Psoas muscle (tissue), 8 donors: ENCODE results near the gene KIF21B. TPM values are rescaled to one million over a fixed set of nuclear protein-coding genes. Genes with fewer than 3 reads are reported as not detected.

Source experiments
- ATAC-seq, 4 donors: fragments of 200-7000 bp; cut with Tn5 transposase; one replicate each; pipeline ENCODE4 v1.9.1; 2020; ENCODE audit warnings: moderate library complexity in 3 of 4, mild to moderate bottlenecking in 2 of 4
- DNase-seq, 2 donors: peaks; one replicate each; pipeline ENCODE4 v3.0.0-alpha.2; 2020
- H3K27ac ChIP-seq: fragments of 200-600 bp; one replicate; pipeline ENCODE4 v1.8.0; 2022
- H3K27me3 ChIP-seq, 3 donors: fragments of 200-600 bp in 1 of 3; one replicate each; pipeline versions ENCODE4 v1.6.1 to v1.8.0; 2013 to 2022; ENCODE audit warnings: low read length in 2 of 3, mild to moderate bottlenecking in 2 of 3, moderate library complexity in 1 of 3; ENCODE audit not compliant: insufficient read depth in 3 of 3
- H3K36me3 ChIP-seq, 2 donors: fragments of 200-600 bp in 1 of 2; one replicate each; pipeline versions ENCODE4 v1.6.1 to v1.8.0; 2013 to 2022; ENCODE audit warnings: low read depth in 1 of 2, mild to moderate bottlenecking in 1 of 2, moderate library complexity in 1 of 2; ENCODE audit not compliant: insufficient read depth in 1 of 2
- H3K4me1 ChIP-seq: fragments of 200-600 bp; one replicate; pipeline ENCODE4 v1.8.0; 2022
- H3K4me3 ChIP-seq: fragments of 200-600 bp; one replicate; pipeline ENCODE4 v1.8.0; 2022; ENCODE audit warnings: mild to moderate bottlenecking
- H3K9me3 ChIP-seq: fragments of 200-600 bp; one replicate; pipeline ENCODE4 v1.8.0; 2022
- WGBS, 3 donors: extraction: QIAGEN DNeasy Blood & Tissue Kit; methylation state at CpG; one replicate each; pipeline versions ENCODE4 v1.1.6 to v1.1.7; 2013; 5-methylcytosine and 5-hydroxymethylcytosine counted together
- intact Hi-C, 2 donors: fragments of 100-400 bp; cut with DNase I; formaldehyde crosslinking; loops; one replicate each; pipeline versions ENCODE4 v1.11.0 to v1.14.2; 2022
- polyA plus RNA-seq, 3 donors: library from polyadenylated mRNA; stranded (reverse); fragments of 200-250 nt; gene quantifications; one replicate each; pipeline ENCODE4 v1.2.3, GENCODE V29; 2013
- total RNA-seq, 4 donors: library from RNA; stranded (reverse); fragmentation: NEBNext Ultra II Directional in 2 of 4; extraction: Animal tissue kit (Norgen Biotek cat#: 25700) in 2 of 4; gene quantifications; one replicate each; pipeline versions ENCODE4 v1.2.1 to v1.2.4, GENCODE V29; 2021 to 2023
- TF ChIP-seq, protein P1 (sequence below): fragments of 200-600 bp; IDR thresholded peaks from one replicate; pipeline ENCODE4 v1.8.0; 2022; ENCODE audit warnings: antibody characterized with exemption
- donor health status: healthy with polysubstance abuse.
- donor health status: DM: no; HTN: no; CAD: no; lungs with moderate emphysema.
- donor health status: Bipolar disorder and iron deficiency.
- donor health status: healthy.
- donor health status: DM: yes; HTN: yes; CAD: no.
- donor health status: DM: no; HTN: no; CAD: no.
- donor health status: DM: no; HTN: no; CAD: no.
- donor health status: DM: yes; HTN: yes; CAD: no.

KIF21B gene
- total and polyA plus RNA-seq, 7 donors, result 0.04 to 0.81 (median 0.20) TPM

DNA sequence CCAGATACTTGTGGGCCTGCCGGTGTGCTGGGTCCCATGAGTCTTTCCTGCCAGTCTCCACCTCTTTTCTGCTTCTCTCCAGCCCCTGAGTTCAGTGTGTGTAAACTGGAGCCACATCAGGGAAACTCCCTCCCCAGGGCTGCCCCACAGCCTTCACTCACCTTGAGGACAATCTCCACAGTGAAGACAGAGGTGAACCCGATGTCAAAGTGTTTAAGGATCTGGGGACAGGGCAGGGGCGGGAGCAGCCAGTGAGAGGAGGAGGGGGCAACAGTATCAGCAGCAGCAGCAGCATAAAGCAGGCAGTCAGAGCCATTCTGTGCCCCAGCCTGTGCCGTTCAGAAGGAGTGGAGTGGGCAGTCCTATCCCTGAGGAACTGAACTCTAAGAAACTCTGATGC lies 45.5 kb upstream of the KIF21B start:
- peaks cover 0 to 100% of the 10 kb centered on the region in 2 donors for H3K36me3 ChIP-seq
- intact Hi-C loops, result no loop called here
- WGBS, 3 donors, result 54 to 68% (median 64%) methylated on average over 4 of the region's 4 CpGs
- H3K27ac ChIP-seq, result no peak overlapping the region
- DNase-seq (no peak), ATAC-seq (no peak)
- TF ChIP-seq, protein P1, sequence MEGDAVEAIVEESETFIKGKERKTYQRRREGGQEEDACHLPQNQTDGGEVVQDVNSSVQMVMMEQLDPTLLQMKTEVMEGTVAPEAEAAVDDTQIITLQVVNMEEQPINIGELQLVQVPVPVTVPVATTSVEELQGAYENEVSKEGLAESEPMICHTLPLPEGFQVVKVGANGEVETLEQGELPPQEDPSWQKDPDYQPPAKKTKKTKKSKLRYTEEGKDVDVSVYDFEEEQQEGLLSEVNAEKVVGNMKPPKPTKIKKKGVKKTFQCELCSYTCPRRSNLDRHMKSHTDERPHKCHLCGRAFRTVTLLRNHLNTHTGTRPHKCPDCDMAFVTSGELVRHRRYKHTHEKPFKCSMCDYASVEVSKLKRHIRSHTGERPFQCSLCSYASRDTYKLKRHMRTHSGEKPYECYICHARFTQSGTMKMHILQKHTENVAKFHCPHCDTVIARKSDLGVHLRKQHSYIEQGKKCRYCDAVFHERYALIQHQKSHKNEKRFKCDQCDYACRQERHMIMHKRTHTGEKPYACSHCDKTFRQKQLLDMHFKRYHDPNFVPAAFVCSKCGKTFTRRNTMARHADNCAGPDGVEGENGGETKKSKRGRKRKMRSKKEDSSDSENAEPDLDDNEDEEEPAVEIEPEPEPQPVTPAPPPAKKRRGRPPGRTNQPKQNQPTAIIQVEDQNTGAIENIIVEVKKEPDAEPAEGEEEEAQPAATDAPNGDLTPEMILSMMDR, result no peak
- H3K4me3 ChIP-seq, result no peak overlapping the region
- H3K9me3 ChIP-seq, result no peaks in the 10 kb centered on the region
- no peaks in the 10 kb centered on the region for H3K4me1 ChIP-seq
- H3K27me3 ChIP-seq, result no peaks in the 10 kb centered on the region

DNA sequence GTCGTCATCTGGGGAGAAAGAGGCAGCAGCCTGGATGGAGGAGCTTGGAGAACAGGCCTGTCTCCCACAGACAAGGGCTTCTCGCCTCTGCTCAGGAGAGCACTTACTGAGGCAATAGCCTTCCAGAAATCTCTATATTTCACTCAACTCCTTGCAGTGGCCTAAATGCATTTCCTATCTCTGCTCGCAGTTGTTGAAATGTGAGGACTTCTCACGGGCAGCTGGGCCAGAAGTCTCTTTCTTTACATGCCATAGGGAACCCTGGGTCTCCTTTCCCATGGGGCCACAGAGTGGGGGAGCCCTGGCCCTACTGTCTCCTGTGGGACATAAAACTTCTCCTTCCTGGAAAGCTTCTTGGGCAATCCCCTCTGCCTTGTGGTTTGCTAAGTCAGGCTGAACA lies 43.5 kb upstream of the KIF21B start:
- Histone ChIP-seq H3K27me3 (no peaks in the 10 kb centered on the region), H3K27ac (no peak overlapping the region), H3K4me3 (no peak overlapping the region), H3K4me1 (no peaks in the 10 kb centered on the region), H3K9me3 (no peaks in the 10 kb centered on the region), H3K36me3 (peaks cover 0 to 98% of the 10 kb centered on the region in 2 donors)
- intact Hi-C loops, result no loop called here
- ATAC-seq (no peak), DNase-seq (peak in 1 of 2 donors; percentile 9)
- TF ChIP-seq, protein P1, result no peak
- WGBS, 3 donors, result 69 to 74% (median 70%) methylated on average over 4 of the region's 4 CpGs

DNA sequence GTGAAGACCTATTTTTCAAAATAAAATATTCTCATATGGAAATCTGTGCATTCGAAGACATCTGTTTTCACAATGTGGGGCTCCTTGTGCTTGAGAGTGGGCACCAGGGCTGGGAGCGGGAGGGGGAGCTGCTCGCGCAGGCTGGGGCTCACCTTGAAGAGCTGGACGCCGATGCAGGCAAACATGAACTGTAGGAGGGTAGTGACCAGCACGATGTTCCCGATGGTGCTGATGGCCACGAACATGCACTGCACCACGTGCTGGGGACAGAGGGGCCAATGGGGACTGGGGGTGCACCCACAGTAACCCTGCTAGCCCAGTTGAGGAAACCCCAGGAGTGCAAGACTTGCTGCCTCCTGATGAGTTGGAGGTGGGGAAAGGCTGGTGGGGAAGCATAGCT lies 42.2 kb upstream of the KIF21B start:
- no peak for ATAC-seq
- peaks cover 0 to 98% of the 10 kb centered on the region in 2 donors for H3K36me3 ChIP-seq
- peak in 1 of 2 donors; percentile 14 for DNase-seq
- 80 to 94% (median 90%) methylated on average over 10 of the region's 10 CpGs for WGBS, 3 donors
- TF ChIP-seq, protein P1, result no peak
- H3K27me3 ChIP-seq, result no peaks in the 10 kb centered on the region
- no peaks in the 10 kb centered on the region for H3K9me3 ChIP-seq
- intact Hi-C loops, result no loop called here
- no peaks in the 10 kb centered on the region for H3K4me1 ChIP-seq
- no peak overlapping the region for H3K27ac ChIP-seq
- H3K4me3 ChIP-seq, result no peak overlapping the region

DNA sequence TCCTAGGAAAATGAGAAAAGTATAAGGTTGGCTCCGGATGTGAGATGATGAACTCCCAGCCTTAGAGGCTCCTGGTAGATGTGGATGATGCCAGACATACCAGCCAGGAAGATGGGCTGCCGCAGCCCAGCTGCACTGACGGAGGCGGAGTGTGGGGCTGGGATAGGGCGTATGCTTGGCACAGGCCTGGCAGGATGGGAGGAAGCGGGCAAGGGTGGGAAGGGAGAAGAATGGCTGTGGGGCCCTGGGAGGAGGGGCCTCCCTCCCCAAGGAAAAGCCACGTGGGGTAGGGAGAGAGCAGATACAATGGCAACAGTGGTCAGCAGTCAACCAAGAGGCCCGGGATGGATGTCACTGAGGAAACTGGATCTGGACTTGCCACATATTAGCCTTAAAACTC lies 41.3 kb upstream of the KIF21B start:
- TF ChIP-seq, protein P1, result no peak
- Histone ChIP-seq H3K4me1 (no peaks in the 10 kb centered on the region), H3K4me3 (no peak overlapping the region), H3K27me3 (no peaks in the 10 kb centered on the region), H3K9me3 (no peaks in the 10 kb centered on the region), H3K27ac (no peak overlapping the region), H3K36me3 (peaks cover 0 to 98% of the 10 kb centered on the region in 2 donors)
- DNase-seq, result peak in 1 of 2 donors; percentile 15
- WGBS, 3 donors, result 41 to 61% (median 52%) methylated on average over 8 of the region's 8 CpGs
- intact Hi-C loops, result no loop called here
- ATAC-seq, result no peak

DNA sequence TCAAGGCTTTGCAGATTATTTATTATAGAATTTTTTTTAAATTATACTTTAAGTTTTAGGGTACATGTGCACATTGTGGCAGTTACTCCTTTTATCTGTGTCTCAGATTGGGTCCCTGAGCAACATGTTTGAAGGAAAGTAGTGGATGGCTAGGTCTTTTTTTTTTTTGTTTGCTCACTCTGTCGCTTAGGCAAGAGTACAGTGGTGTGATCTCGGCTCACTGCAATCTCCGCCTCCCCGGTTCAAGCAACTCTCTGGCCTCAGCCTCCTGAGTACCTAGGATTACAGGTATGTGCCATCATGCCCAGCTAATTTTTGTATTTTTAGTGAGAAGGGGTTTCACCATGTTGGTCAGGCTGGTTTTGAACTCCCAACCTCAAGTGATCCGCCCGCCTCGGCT lies 39.6 kb upstream of the KIF21B start:
- TF ChIP-seq, protein P1, result no peak
- H3K27ac ChIP-seq, result no peak overlapping the region

More for the DNA sequence above, 39.6 kb upstream of the KIF21B start:
- H3K27me3 ChIP-seq, result no peaks in the 10 kb centered on the region
- no peaks in the 10 kb centered on the region for H3K4me1 ChIP-seq
- 85 to 91% (median 88%) methylated on average over 7 of the region's 7 CpGs for WGBS, 3 donors
- no peak for ATAC-seq
- intact Hi-C loops, result no loop called here
- H3K36me3 ChIP-seq, result peaks cover 0 to 98% of the 10 kb centered on the region in 2 donors
- no peak for DNase-seq
- H3K9me3 ChIP-seq, result no peaks in the 10 kb centered on the region
- H3K4me3 ChIP-seq, result no peak overlapping the region
